ENCODE measurements around the gene ZNF385C.

The ZNF385C gene

GRCh38 chr17:42081516-42082129, 16.6 kb downstream of the ZNF385C start:
- no peak for DNase-seq

- no peak for DNase-seq
Observed at GRCh38 chr17:42079541-42079940, 18.7 kb downstream of the ZNF385C start.

GRCh38 chr17:42078396-42079043, 19.8 kb downstream of the ZNF385C start:
- no peak for DNase-seq

DNA sequence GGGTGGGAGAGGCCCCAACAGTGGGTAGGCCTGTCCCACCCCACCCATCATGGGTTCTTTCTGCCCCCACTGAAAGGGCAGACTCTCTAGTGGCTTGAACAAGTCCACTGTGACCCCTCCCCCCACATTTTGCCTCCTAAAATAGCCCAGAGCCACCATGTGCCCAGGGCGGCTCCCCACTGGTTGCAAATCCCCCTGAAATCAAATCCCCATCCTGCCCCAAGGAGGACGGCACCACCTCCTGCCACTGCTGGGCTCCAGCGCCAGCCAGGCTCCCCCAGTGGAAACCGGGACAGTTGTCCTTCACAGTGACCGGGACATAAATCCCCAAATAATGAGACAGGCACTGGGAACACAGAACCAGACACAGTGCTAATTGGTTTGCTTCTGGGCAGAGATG, 20.5 kb downstream of the ZNF385C start:
- no peak for DNase-seq

- DNase-seq, result no peak
Observed at GRCh38 chr17:42076797-42077559, 21.3 kb downstream of the ZNF385C start.

- no peak for DNase-seq
Observed at GRCh38 chr17:42075789-42076188, 22.5 kb downstream of the ZNF385C start.

- no peak for DNase-seq
Observed at GRCh38 chr17:42072323-42073187, 25.7 kb downstream of the ZNF385C start.

- no peak for DNase-seq
Observed at GRCh38 chr17:42071810-42072209, 26.5 kb downstream of the ZNF385C start.

- no peak for DNase-seq
Observed at GRCh38 chr17:42068979-42069378, 29.3 kb downstream of the ZNF385C start.

- peak in 34 of 58 donors; percentile 2 to 66 (median 18) for DNase-seq
Observed at GRCh38 chr17:42067371-42068091, 30.7 kb downstream of the ZNF385C start.

DNA sequence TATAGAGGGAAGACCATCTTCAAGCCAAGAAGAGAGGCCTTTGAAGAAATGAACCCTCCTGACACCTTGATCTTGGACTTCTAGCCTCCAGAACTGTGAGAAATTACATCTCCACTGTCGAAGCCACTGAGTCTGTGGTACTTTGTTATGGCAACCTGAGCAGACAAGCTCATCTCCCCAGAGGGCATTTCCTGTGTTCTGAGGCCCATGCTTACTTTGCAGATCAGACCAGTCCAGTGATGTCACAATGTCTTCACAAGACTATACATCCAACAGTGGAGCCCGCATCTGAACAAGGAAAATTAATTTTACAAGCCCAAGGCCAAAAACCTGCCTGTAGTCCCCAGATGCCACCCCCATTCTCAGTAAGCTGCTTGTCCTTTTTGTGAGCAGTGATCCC, 33.1 kb downstream of the ZNF385C start:
- DNase-seq, result no peak

GRCh38 chr17:42062681-42063080, 35.6 kb downstream of the ZNF385C start:
- no peak for DNase-seq

- DNase-seq, result no peak
Observed at GRCh38 chr17:42061646-42062487, 36.4 kb downstream of the ZNF385C start.

- DNase-seq, result no peak
Observed at GRCh38 chr17:42060231-42060630, 38.0 kb downstream of the ZNF385C start.

DNA sequence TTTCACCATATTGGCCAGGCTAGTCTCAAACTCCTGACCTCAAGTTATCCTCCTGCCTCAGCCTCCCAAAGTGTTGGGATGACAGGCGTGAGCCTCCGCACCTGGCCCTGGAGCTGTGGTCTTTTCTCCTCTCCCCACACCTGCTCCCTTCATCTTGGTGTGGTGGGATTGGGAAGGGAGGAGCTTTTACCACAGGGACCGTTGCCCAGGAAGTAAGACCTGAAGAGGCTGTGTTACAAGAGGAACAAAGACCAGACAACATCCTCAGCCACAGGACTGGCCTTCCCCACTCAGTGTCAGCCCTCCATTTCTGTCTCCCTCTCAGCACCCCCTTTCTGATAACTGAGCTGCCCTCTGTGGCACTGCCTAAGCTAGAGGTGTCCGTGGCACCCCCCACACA, 38.5 kb downstream of the ZNF385C start:
- no peak for DNase-seq

- DNase-seq, result no peak
Observed at GRCh38 chr17:42058063-42058462, 40.2 kb downstream of the ZNF385C start.

DNA sequence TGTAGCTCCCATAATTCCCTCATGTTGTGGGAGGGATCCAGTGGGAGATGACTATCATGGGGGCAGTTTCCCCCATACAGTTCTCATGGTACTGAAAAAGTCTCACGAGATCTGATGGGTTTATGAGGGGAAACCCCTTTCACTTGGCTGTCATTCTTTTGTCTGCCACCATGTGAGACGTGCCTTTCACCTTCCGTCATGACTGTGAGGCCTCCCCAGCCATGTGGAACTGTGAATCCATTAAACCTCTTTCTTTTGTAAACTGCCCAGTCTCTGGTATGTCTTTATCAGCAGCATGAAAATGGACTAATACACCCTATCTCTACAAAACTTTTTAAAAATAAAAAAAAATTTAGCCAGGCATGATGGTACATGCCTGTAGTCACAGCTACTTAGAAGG, 41.6 kb downstream of the ZNF385C start:
- DNase-seq, result no peak

- DNase-seq, result no peak
Observed at GRCh38 chr17:42055496-42055895, 42.8 kb downstream of the ZNF385C start.

GRCh38 chr17:42055027-42055426, 43.2 kb downstream of the ZNF385C start:
- no peak for DNase-seq
